Uterus (tissue), 4 donors: Measurements from ENCODE around the gene ZNF410. TPM values are rescaled to one million over a fixed set of nuclear protein-coding genes. Genes with fewer than 3 reads are reported as not detected.

Experiments
- DNase-seq, 2 donors: peaks; one replicate each; pipeline ENCODE4 v3.0.0-alpha.2; 2019 to 2020
- H3K27ac ChIP-seq, 2 donors: fragments of 200-600 bp; sonication (generic); 1 replicate in 1 of 2; 2 replicates in 1 of 2; pipeline ENCODE4 v1.5.1; 2016 to 2018
- H3K27me3 ChIP-seq, 2 donors: fragments of 200-600 bp; sonication (generic); one replicate each; pipeline ENCODE4 v1.5.1; 2018 to 2019; ENCODE audit warnings: control low read depth in 1 of 2
- H3K36me3 ChIP-seq, 2 donors: fragments of 200-600 bp; sonication (generic); one replicate each; pipeline ENCODE4 v1.5.1; 2019; ENCODE audit warnings: control low read depth in 1 of 2
- H3K4me1 ChIP-seq, 2 donors: fragments of 200-600 bp; sonication (generic); one replicate each; pipeline ENCODE4 v1.5.1; 2018 to 2019; ENCODE audit warnings: control low read depth in 1 of 2
- H3K4me3 ChIP-seq, 2 donors: fragments of 200-600 bp; sonication (generic); 1 replicate in 1 of 2; 2 replicates in 1 of 2; pipeline ENCODE4 v1.5.1; 2018 to 2019; ENCODE audit warnings: mild to moderate bottlenecking in 1 of 2
- H3K9me3 ChIP-seq, 2 donors: fragments of 200-600 bp; sonication (generic); one replicate each; pipeline ENCODE4 v1.5.1; 2019; ENCODE audit warnings: control low read depth in 1 of 2
- POLR2A ChIP-seq, 2 donors: fragments of 450-650 bp; IDR thresholded peaks; one replicate each; pipeline ENCODE4 v1.6.1; 2016; ENCODE audit warnings: antibody characterized with exemption in 2 of 2, mild to moderate bottlenecking in 1 of 2, moderate library complexity in 1 of 2
- intact Hi-C: fragments of 100-400 bp; cut with DNase I; formaldehyde crosslinking; loops from one replicate; pipeline ENCODE4 v1.15.1; 2023; ENCODE audit warnings: low total_unique reads
- total RNA-seq, 4 donors: library from RNA; depleted of rRNA in 3 of 4; stranded (reverse); fragments of >200 nt in 3 of 4; gene quantifications; one replicate each; pipeline versions ENCODE4 v1.1.0 to v1.2.4, GENCODE V29; 2014 to 2023
- TF ChIP-seq, protein P1 (sequence below), 4 experiments: fragments of 200-600 bp in 2 of 4; fragments of 450-650 bp in 2 of 4; sonication (generic) in 2 of 4; IDR thresholded peaks; one replicate each; pipeline ENCODE4 v1.5.1; 2016 to 2019; ENCODE audit warnings: antibody characterized with exemption in 4 of 4, mild to moderate bottlenecking in 2 of 4, moderate library complexity in 1 of 4
- donor health status: DM: yes; HTN: yes; CAD: no.

Gene ZNF410
- total RNA-seq, 4 donors from 2014 or later: 48.8 to 93.7 (median 58.2) TPM

- Histone ChIP-seq H3K4me1 (no peaks in the 10 kb centered on the region), H3K27me3 (no peaks in the 10 kb centered on the region), H3K4me3 (no peak overlapping the region), H3K36me3 (no peaks in the 10 kb centered on the region), H3K27ac (no peak overlapping the region), H3K9me3 (no peaks in the 10 kb centered on the region)
- no peak for DNase-seq
- TF ChIP-seq, protein P1, sequence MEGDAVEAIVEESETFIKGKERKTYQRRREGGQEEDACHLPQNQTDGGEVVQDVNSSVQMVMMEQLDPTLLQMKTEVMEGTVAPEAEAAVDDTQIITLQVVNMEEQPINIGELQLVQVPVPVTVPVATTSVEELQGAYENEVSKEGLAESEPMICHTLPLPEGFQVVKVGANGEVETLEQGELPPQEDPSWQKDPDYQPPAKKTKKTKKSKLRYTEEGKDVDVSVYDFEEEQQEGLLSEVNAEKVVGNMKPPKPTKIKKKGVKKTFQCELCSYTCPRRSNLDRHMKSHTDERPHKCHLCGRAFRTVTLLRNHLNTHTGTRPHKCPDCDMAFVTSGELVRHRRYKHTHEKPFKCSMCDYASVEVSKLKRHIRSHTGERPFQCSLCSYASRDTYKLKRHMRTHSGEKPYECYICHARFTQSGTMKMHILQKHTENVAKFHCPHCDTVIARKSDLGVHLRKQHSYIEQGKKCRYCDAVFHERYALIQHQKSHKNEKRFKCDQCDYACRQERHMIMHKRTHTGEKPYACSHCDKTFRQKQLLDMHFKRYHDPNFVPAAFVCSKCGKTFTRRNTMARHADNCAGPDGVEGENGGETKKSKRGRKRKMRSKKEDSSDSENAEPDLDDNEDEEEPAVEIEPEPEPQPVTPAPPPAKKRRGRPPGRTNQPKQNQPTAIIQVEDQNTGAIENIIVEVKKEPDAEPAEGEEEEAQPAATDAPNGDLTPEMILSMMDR (IDR thresholded peaks at IDR 0.05): no peak
- TF ChIP-seq POLR2A (IDR thresholded peaks at IDR 0.05): no peak
- intact Hi-C loops: no loop called here
Observed at GRCh38 chr14:73895939-73896338, 9.3 kb downstream of the ZNF410 start.

DNA sequence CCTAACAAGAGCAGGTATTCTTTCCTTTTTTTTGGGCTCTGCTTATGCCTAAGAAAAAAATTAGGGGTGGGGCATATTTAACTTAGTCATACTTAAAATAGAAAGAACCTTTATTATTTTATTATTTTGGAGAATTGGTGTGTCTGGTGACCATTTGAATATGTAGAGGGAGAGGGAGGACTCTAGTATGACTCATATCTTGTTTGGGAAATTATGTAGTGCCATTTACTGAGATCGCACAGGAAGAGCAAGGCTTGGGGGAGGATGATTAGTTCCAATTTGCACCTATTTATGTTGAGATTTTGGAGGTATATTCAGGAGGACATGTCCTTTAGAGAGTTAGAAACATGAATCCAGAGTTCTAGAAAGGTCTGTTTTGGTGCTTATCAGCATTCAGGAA is 9.9 kb downstream of the ZNF410 start:
- intact Hi-C loops: no loop called here
- Histone ChIP-seq H3K27ac (no peak overlapping the region), H3K4me3 (no peak overlapping the region), H3K36me3 (no peaks in the 10 kb centered on the region), H3K4me1 (no peaks in the 10 kb centered on the region), H3K9me3 (no peaks in the 10 kb centered on the region), H3K27me3 (no peaks in the 10 kb centered on the region)
- no peak for DNase-seq
- TF ChIP-seq POLR2A (IDR thresholded peaks at IDR 0.05): no peak
- TF ChIP-seq, protein P1 (IDR thresholded peaks at IDR 0.05): no peak

DNA sequence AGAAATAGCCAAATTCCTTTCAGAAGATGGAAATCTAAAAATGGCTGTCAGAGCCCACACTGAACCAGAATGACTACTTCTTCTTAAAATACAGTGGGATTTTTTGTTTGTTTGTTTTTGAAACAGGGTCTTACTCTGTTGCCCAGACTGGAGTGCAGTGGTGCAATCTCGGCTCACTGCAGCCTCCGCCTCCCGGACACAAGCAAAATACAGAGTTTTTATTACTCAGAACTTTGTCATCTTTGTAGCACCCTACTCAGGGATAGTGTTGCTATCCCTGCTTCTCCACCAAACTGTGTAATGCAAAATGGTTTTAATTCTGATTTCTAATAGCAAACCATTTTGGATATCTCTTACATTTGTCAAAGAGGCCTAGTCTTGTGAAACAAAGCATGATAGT is 16.4 kb downstream of the ZNF410 start:
- TF ChIP-seq, protein P1 (IDR thresholded peaks at IDR 0.05): no peak
- no peak for TF ChIP-seq POLR2A (IDR thresholded peaks at IDR 0.05)
- H3K36me3 ChIP-seq: no peaks in the 10 kb centered on the region
- intact Hi-C loops: no loop called here

GRCh38 chr14:73909681-73910080 is 23.0 kb downstream of the ZNF410 start:
- no peaks in the 10 kb centered on the region for H3K9me3 ChIP-seq
- TF ChIP-seq, protein P1 (IDR thresholded peaks at IDR 0.05): no peak
- no peak for TF ChIP-seq POLR2A (IDR thresholded peaks at IDR 0.05)
- no peaks in the 10 kb centered on the region for H3K27me3 ChIP-seq
- peaks cover 0 to 19% of the 10 kb centered on the region in 2 donors for H3K4me1 ChIP-seq
- H3K4me3 ChIP-seq: no peak overlapping the region
- peak; percentile 24 to 61 for DNase-seq
- H3K36me3 ChIP-seq: no peaks in the 10 kb centered on the region
- intact Hi-C loops: no loop called here
- peak overlapping the region; percentile 27 to 28 for H3K27ac ChIP-seq

More for the DNA sequence above, 16.4 kb downstream of the ZNF410 start:
- Histone ChIP-seq H3K4me3 (no peak overlapping the region), H3K27ac (no peak overlapping the region), H3K27me3 (no peaks in the 10 kb centered on the region), H3K9me3 (no peaks in the 10 kb centered on the region), H3K4me1 (no peaks in the 10 kb centered on the region)
- no peak for DNase-seq

DNA sequence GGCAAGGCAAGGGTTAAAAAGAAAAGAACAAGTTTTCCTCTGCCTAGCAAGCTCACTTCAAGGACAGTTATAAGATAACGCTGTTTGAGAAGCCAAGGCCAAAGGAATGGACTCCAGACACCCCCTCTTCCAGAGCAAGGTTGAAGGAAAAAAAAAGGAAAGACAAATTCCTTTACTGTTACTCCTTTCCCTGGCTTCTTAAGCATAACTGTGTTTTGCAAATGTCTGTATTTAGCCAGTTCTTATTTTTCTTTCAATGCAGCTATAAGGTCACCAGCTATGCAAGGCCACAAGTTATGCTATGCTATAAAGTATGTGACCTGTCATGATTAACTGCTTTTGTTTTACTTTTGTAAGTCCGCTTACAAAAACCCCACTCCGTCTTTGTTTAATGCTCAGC is 26.6 kb downstream of the ZNF410 start:
- TF ChIP-seq, protein P1 (IDR thresholded peaks at IDR 0.05): no peak
- TF ChIP-seq POLR2A (IDR thresholded peaks at IDR 0.05): no peak
- no peaks in the 10 kb centered on the region for H3K36me3 ChIP-seq
- H3K27ac ChIP-seq: no peak overlapping the region
- H3K4me3 ChIP-seq: no peak overlapping the region
- no peaks in the 10 kb centered on the region for H3K9me3 ChIP-seq
- no peaks in the 10 kb centered on the region for H3K27me3 ChIP-seq
- peaks cover 0 to 19% of the 10 kb centered on the region in 2 donors for H3K4me1 ChIP-seq
- intact Hi-C loops: no loop called here
- no peak for DNase-seq
